Transverse colon (tissue), 4 donors: ENCODE data around the gene GPR39. TPM values are rescaled to one million over a fixed set of nuclear protein-coding genes. Genes with fewer than 3 reads are reported as not detected.
A peak's percentile ranks its signal among the peaks of the same experiment; 100 is the strongest.

Source experiments
- DNase-seq: peaks from one replicate; pipeline ENCODE4 v3.0.0-alpha.2; 2019
- H3K27ac ChIP-seq, 4 donors: fragments of 200-600 bp; sonication (generic); 2 replicates each; pipeline ENCODE4 v1.5.1; 2016 to 2018; ENCODE audit warnings: inconsistent platforms in 4 of 4
- H3K27me3 ChIP-seq: fragments of 200-600 bp; sonication (generic); 2 replicates; pipeline ENCODE4 v1.5.1; 2017; ENCODE audit warnings: inconsistent platforms
- H3K36me3 ChIP-seq, 4 donors: fragments of 200-600 bp; sonication (generic); 2 replicates each; pipeline ENCODE4 v1.5.1; 2017 to 2019; ENCODE audit warnings: inconsistent platforms in 4 of 4
- H3K4me1 ChIP-seq, 4 donors: fragments of 200-600 bp; sonication (generic); 2 replicates each; pipeline ENCODE4 v1.5.1; 2017 to 2020; ENCODE audit warnings: inconsistent platforms in 4 of 4
- H3K4me3 ChIP-seq, 4 donors: fragments of 200-600 bp; sonication (generic); 1 replicate in 1 of 4; 2 replicates in 3 of 4; pipeline versions ENCODE4 v1.5.1 to v1.6.1; 2017 to 2019; ENCODE audit warnings: inconsistent platforms in 4 of 4
- H3K9me3 ChIP-seq, 2 donors: fragments of 200-600 bp; sonication (generic); 2 replicates each; pipeline ENCODE4 v1.5.1; 2017 to 2019; ENCODE audit warnings: inconsistent platforms in 2 of 2
- EP300 ChIP-seq: sonication (generic); formaldehyde crosslinking; IDR thresholded peaks from one replicate; pipeline ENCODE4 v1.6.1; 2017; ENCODE audit warnings: antibody characterized with exemption, low read depth
- POLR2A ChIP-seq: fragments of 450-650 bp; IDR thresholded peaks from one replicate; pipeline ENCODE4 v1.6.1; 2016; ENCODE audit warnings: antibody characterized with exemption, mild to moderate bottlenecking, moderate library complexity
- POLR2AphosphoS5 ChIP-seq, 3 donors: sonication (generic); formaldehyde crosslinking; IDR thresholded peaks; one replicate each; pipeline ENCODE4 v1.6.1; 2016; ENCODE audit warnings: antibody characterized with exemption in 3 of 3
- WGBS, 2 donors: methylation state at CpG; one replicate each; pipeline ENCODE4 v1.1.5; 2018; ENCODE audit warnings: low coverage in 1 of 2; 5-methylcytosine and 5-hydroxymethylcytosine counted together
- in situ Hi-C, 4 donors: fragments of 200-750 bp; cut with MboI; loops; one replicate each; pipeline versions ENCODE4 v1.15.0 to v1.15.1; 2017; ENCODE audit warnings: low sequenced_read_pairs in 3 of 4, low pct_ligation_motif_present in 1 of 4, low pct_unique_long_range_greater_than_20kb in 1 of 4
- intact Hi-C: fragments of 100-400 bp; cut with DNase I; formaldehyde crosslinking; loops from one replicate; pipeline ENCODE4 v1.15.1; 2023; ENCODE audit warnings: low total_unique reads
- total RNA-seq, 4 donors: library from RNA; depleted of rRNA; stranded (reverse); fragments of >200 nt; gene quantifications; one replicate each; pipeline ENCODE4 v1.1.0, GENCODE V29; 2016
- TF ChIP-seq, protein P1 (sequence below), 5 experiments: fragments of 200-600 bp in 3 of 5; fragments of 450-650 bp in 2 of 5; sonication (generic) in 3 of 5; IDR thresholded peaks; 1 replicate in 2 of 5; 2 replicates in 3 of 5; pipeline ENCODE4 v1.5.1; 2016 to 2017; ENCODE audit warnings: antibody characterized with exemption in 5 of 5, inconsistent platforms in 3 of 5, mild to moderate bottlenecking in 2 of 5, moderate library complexity in 1 of 5

Gene GPR39
- total RNA-seq, 4 donors from 2014 or later = 26.3 to 85.3 (median 39.6) TPM

DNA sequence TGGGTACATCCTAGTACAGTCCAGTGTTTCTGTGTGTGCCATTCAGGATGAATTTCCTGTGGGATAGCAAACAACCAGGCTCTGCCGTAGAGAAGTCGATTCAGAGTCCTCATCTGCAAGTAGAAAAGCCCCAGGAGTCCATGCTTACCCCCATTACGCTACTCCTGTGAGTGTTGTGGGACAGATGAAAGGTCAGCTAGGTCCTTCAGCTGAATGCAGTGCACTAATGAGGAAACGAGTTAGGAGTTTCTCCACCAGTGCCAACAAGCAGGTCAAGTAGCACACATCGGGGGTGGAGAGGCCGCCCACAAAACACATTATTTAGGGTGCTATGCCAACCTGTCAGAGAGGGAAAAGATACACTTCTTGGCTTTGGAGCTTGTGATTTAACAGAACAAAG, 2.5 kb upstream of the GPR39 start:
- Histone ChIP-seq H3K27ac (peak overlapping the region in 3 of 4 donors; percentile 90 to 94 (median 93)), H3K9me3 (no peaks in the 10 kb centered on the region), H3K27me3 (no peaks in the 10 kb centered on the region), H3K4me1 (peaks cover 0 to 23% (median 14%) of the 10 kb centered on the region in 4 donors), H3K4me3 (no peak overlapping the region), H3K36me3 (no peaks in the 10 kb centered on the region)
- WGBS, 2 donors = 37 to 52% methylated on average over 2 to 6 of the region's 6 CpGs
- no peak for DNase-seq
- TF ChIP-seq, protein P1, sequence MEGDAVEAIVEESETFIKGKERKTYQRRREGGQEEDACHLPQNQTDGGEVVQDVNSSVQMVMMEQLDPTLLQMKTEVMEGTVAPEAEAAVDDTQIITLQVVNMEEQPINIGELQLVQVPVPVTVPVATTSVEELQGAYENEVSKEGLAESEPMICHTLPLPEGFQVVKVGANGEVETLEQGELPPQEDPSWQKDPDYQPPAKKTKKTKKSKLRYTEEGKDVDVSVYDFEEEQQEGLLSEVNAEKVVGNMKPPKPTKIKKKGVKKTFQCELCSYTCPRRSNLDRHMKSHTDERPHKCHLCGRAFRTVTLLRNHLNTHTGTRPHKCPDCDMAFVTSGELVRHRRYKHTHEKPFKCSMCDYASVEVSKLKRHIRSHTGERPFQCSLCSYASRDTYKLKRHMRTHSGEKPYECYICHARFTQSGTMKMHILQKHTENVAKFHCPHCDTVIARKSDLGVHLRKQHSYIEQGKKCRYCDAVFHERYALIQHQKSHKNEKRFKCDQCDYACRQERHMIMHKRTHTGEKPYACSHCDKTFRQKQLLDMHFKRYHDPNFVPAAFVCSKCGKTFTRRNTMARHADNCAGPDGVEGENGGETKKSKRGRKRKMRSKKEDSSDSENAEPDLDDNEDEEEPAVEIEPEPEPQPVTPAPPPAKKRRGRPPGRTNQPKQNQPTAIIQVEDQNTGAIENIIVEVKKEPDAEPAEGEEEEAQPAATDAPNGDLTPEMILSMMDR (IDR thresholded peaks at IDR 0.05) = no peak
- TF ChIP-seq POLR2AphosphoS5 (IDR thresholded peaks at IDR 0.05) (no peak), EP300 (no peak), POLR2A (no peak)
- intact Hi-C loops = no loop called here
- in situ Hi-C loops = no loop called here

DNA sequence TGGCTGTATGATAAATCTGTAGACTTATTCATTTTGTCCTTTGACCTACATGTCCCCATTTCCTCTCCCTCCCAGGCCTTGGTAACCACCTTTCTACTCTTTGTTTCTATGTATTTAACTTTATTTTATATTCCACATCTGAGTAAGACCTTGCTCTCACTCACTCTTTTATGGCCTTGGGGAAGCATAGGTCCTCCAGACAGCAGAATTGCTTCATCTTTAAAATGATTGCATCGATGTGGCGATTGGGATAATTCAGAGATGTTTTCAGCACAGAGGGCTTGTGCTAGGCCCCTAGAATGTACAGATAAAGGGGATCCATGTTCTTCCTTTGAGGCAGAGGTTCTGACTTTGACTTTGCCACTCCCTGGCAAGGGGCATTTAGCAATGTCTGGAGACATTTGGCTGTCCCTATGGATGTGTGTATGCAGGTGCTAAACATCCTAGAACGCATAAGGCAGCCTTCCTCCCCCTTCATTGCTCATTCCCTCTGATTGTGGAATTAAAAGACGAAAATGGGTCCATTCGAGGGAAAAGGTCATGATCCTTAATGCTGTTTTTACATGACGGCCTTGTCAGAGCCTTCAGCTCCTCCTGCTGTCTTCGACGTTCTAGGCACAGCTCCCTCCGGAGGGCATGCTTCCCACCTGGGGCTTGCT, 1.2 kb upstream of the GPR39 start:
- no peaks in the 10 kb centered on the region for H3K9me3 ChIP-seq
- intact Hi-C loops (no loop called here), in situ Hi-C loops (no loop called here)
- WGBS, 2 donors = 41 to 73% methylated on average over 2 to 9 of the region's 9 CpGs
- no peaks in the 10 kb centered on the region for H3K36me3 ChIP-seq
- H3K27me3 ChIP-seq = no peaks in the 10 kb centered on the region
- TF ChIP-seq POLR2A (peak; percentile 59), EP300 (no peak), POLR2AphosphoS5 (IDR thresholded peaks at IDR 0.05) (peak in 2 of 3 donors; percentile 72 to 76)
- TF ChIP-seq, protein P1 (IDR thresholded peaks at IDR 0.05) = no peak
- H3K27ac ChIP-seq = peak overlapping the region; percentile 86 to 94 (median 92)
- peaks cover 0 to 26% (median 14%) of the 10 kb centered on the region in 4 donors for H3K4me1 ChIP-seq
- DNase-seq = peak; percentile 15
- peak overlapping the region in 3 of 4 donors; percentile 46 to 59 (median 51) for H3K4me3 ChIP-seq

DNA sequence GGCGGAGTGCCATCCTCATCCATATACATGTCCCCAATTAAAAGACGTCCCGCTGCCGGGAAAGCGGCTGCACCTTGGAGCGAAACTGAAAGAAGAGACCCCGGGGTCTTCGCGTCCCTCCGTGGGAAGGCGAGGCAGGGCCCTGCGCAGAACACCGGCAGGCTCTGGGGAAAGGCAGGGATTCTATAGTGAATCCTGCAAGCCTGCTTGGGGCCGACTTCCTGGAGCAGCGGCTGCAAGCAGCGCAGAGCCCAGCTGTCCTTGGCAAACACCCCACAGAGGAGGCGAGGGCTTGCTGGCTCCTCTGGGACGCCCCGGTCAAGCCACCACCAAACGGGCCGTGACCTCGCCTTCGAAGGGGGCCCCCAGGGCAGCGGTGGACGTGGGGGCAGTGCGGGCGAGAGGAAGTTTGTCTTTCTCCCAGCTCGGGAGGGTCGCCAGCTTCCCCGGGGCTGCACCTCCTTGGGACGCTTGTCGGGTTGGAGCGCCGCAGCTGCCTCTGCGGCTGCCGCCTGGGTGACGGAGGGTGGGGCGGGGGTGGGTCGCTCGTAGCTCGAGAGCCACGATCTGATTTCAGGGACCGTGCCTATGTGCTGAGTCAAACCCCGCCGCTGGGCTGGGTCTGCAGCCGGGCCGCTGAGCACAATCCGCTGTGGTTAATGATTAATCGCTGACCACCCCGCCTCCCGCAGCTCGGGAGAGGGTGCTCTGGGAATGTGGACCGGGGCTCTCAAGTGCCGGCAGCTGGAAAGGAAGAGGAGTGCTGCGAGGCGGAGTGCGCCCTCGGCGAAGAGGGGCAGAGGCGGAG, 486 bp upstream of the GPR39 start:
- intact Hi-C loops (no loop called here), in situ Hi-C loops (no loop called here)
- DNase-seq = peak; percentile 94
- H3K36me3 ChIP-seq = no peaks in the 10 kb centered on the region
- no peaks in the 10 kb centered on the region for H3K27me3 ChIP-seq
- 15% methylated on average over 26 of the region's 60 CpGs; no CpG with 5 or more reads in 1 of the 2 donors for WGBS, 2 donors
- peak overlapping the region; percentile 86 to 94 (median 92) for H3K27ac ChIP-seq
- H3K9me3 ChIP-seq = no peaks in the 10 kb centered on the region
- TF ChIP-seq POLR2A (peak; percentile 88), EP300 (no peak), POLR2AphosphoS5 (IDR thresholded peaks at IDR 0.05) (peak in 2 of 3 donors; percentile 82 to 84)
- peak overlapping the region; percentile 32 to 59 (median 48) for H3K4me3 ChIP-seq
- peaks cover 0 to 26% (median 14%) of the 10 kb centered on the region in 4 donors for H3K4me1 ChIP-seq

DNA sequence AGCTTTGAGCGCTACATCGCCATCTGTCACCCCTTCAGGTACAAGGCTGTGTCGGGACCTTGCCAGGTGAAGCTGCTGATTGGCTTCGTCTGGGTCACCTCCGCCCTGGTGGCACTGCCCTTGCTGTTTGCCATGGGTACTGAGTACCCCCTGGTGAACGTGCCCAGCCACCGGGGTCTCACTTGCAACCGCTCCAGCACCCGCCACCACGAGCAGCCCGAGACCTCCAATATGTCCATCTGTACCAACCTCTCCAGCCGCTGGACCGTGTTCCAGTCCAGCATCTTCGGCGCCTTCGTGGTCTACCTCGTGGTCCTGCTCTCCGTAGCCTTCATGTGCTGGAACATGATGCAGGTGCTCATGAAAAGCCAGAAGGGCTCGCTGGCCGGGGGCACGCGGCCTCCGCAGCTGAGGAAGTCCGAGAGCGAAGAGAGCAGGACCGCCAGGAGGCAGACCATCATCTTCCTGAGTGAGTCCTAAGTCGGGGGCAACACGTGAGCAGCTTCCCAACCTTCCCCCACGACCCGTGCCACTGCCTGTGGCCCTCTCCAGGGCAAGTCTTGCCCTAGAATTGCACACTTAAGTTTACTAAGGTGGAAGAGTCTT, 928 bp downstream of the GPR39 start:
- intact Hi-C loops (no loop called here), in situ Hi-C loops (no loop called here)
- TF ChIP-seq, protein P1 (IDR thresholded peaks at IDR 0.05) = no peak
- TF ChIP-seq POLR2A (no peak), EP300 (no peak), POLR2AphosphoS5 (IDR thresholded peaks at IDR 0.05) (no peak)
- no peaks in the 10 kb centered on the region for H3K36me3 ChIP-seq
- peak overlapping the region in 3 of 4 donors; percentile 9 to 59 (median 16) for H3K4me3 ChIP-seq
- no peaks in the 10 kb centered on the region for H3K27me3 ChIP-seq
- peaks cover 0 to 26% (median 14%) of the 10 kb centered on the region in 4 donors for H3K4me1 ChIP-seq
- DNase-seq = peak; percentile 14
- H3K9me3 ChIP-seq = no peaks in the 10 kb centered on the region
- H3K27ac ChIP-seq = peak overlapping the region; percentile 86 to 94 (median 92)
- 92 to 100% methylated on average over 2 to 30 of the region's 30 CpGs for WGBS, 2 donors
